K562 (cell line): ENCODE data around the gene EHBP1. TPM values are rescaled to one million over a fixed set of nuclear protein-coding genes. Genes with fewer than 3 reads are reported as not detected.
A peak's percentile ranks its signal among the peaks of the same experiment; 100 is the strongest.

Experiments
- ATAC-seq: fragments of 200-7000 bp; cut with Tn5 transposase; 3 replicates; pipeline ENCODE4 v1.9.1; 2020; ENCODE audit warnings: moderate library complexity
- BruUV-seq: library from RNA; stranded (reverse); fragments of 400-500 nt; replicated peaks from 2 replicates; lab custom pipeline; 2021; lab: Mats Ljungman, UMichigan
- CTCF ChIA-PET: fragments of 300-600 bp; formaldehyde crosslinking; extraction: SDS; loops from one replicate; lab custom pipeline; 2021; ENCODE audit warnings: low intra/inter-chr PET ratio; lab: Yijun Ruan, JAX
- POLR2A ChIA-PET: fragments of 300-600, 350-650 bp; sonication (Branson Sonifier 250); formaldehyde crosslinking; extraction: SDS; loops from one replicate; lab custom pipeline; 2021; ENCODE audit warnings: antibody characterized with exemption, inconsistent platforms; lab: Yijun Ruan, JAX
- DNase-seq, 4 experiments: peaks; one replicate each; pipeline versions ENCODE4 v3.0.0 to v3.0.0-alpha.2; 2011 to 2018; ENCODE audit warnings: low spot score in 3 of 4, mixed read lengths in 3 of 4; ENCODE audit errors: extremely low read depth in 1 of 4
- FAIRE-seq: peaks from 2 replicates; lab custom pipeline; 2011; peaks lifted over from hg19 to GRCh38; lab: Jason Lieb, UNC
- H2AFZ ChIP-seq: 2 replicates; pipeline ENCODE4 v1.6.0; 2011; ENCODE audit warnings: low read depth, low read length, control low read depth, inconsistent platforms
- H3K27ac ChIP-seq: fragments of 200-600 bp; 3 replicates; pipeline ENCODE4 v1.8.0; 2011; ENCODE audit warnings: low read depth, mild to moderate bottlenecking, control low read depth, inconsistent platforms, low read length, moderate library complexity, mixed read lengths; ENCODE audit errors: extremely low read depth
- H3K27me3 ChIP-seq, 2 experiments: fragments of 300-600 bp in 1 of 2; 2 replicates in 1 of 2; 3 replicates in 1 of 2; pipeline versions ENCODE4 v1.6.0 to v1.8.0; 2011; ENCODE audit warnings: inconsistent platforms in 2 of 2, low read length in 2 of 2, mild to moderate bottlenecking in 1 of 2, mixed read lengths in 1 of 2, moderate library complexity in 1 of 2; ENCODE audit not compliant: control insufficient read depth in 2 of 2, insufficient read depth in 2 of 2
- H3K36me3 ChIP-seq: fragments of 300-600 bp; 3 replicates; pipeline ENCODE4 v1.8.0; 2011; ENCODE audit warnings: mild to moderate bottlenecking, low read length, inconsistent platforms; ENCODE audit not compliant: control insufficient read depth, insufficient read depth
- H3K4me1 ChIP-seq, 2 experiments: fragments of 200-600 bp in 1 of 2; replicated peaks in 1 of 2; 2 replicates in 1 of 2; 3 replicates in 1 of 2; pipeline versions ENCODE4 v1.5.1 to v1.8.0; 2011; ENCODE audit warnings: inconsistent platforms in 2 of 2, low read length in 2 of 2, mild to moderate bottlenecking in 1 of 2, mixed read lengths in 1 of 2, moderate library complexity in 1 of 2; ENCODE audit not compliant: control insufficient read depth in 2 of 2, insufficient read depth in 2 of 2
- H3K4me2 ChIP-seq: 2 replicates; pipeline ENCODE4 v1.6.1; 2011; ENCODE audit warnings: low read length, control low read depth, inconsistent platforms, mixed read lengths; ENCODE audit not compliant: insufficient read depth
- H3K4me3 ChIP-seq: fragments of 200-600 bp; sonication (generic), shearing (Covaris generic); 2 replicates; pipeline ENCODE4 v1.5.1; 2016; ENCODE audit warnings: control low read depth, inconsistent platforms
- H3K79me2 ChIP-seq: fragments of 200-600 bp; 3 replicates; pipeline ENCODE4 v1.8.0; 2011; ENCODE audit warnings: low read length, inconsistent platforms; ENCODE audit not compliant: control insufficient read depth, insufficient read depth
- H3K9ac ChIP-seq, 2 experiments: 2 replicates each; pipeline versions ENCODE4 v1.6.0 to v1.6.1; 2011; ENCODE audit warnings: low read depth in 2 of 2, low read length in 2 of 2, control low read depth in 1 of 2, inconsistent platforms in 1 of 2, mild to moderate bottlenecking in 1 of 2, mixed read lengths in 1 of 2; ENCODE audit not compliant: insufficient read depth in 1 of 2
- H3K9me1 ChIP-seq: one replicate; pipeline ENCODE4 v1.6.0; 2011; ENCODE audit warnings: inconsistent platforms, mild to moderate bottlenecking, low read length, moderate library complexity; ENCODE audit not compliant: control insufficient read depth, insufficient read depth
- H3K9me3 ChIP-seq: replicated peaks from 2 replicates; pipeline ENCODE4 v1.5.1; 2011; ENCODE audit warnings: low read depth, low read length, inconsistent platforms; ENCODE audit not compliant: control insufficient read depth, insufficient read depth
- H4K20me1 ChIP-seq: replicated peaks from 2 replicates; pipeline ENCODE4 v1.6.1; 2011; ENCODE audit warnings: low read length, inconsistent platforms, mixed read lengths; ENCODE audit not compliant: control insufficient read depth, insufficient read depth
- C11orf30 ChIP-seq: fragments of 450-650 bp; IDR thresholded peaks from 2 replicates; pipeline ENCODE4 v1.6.1; 2016; ENCODE audit warnings: low read depth, mild to moderate bottlenecking
- CBFA2T2 ChIP-seq: fragments of 450-650 bp; conservative IDR thresholded peaks from 2 replicates; pipeline ENCODE4 v1.6.1; 2017; ENCODE audit warnings: mild to moderate bottlenecking
- DNMT1 ChIP-seq: fragments of 450-650 bp; IDR thresholded peaks from 2 replicates; pipeline ENCODE4 v1.6.1; 2016; ENCODE audit warnings: antibody characterized with exemption, mild to moderate bottlenecking
- FUS ChIP-seq: fragments of 200-400 bp; formaldehyde crosslinking; optimal IDR thresholded peaks from 2 replicates; pipeline ENCODE3; 2017; ENCODE audit warnings: low read depth, low read length
- GTF2A2 ChIP-seq: IDR thresholded peaks from 2 replicates; pipeline ENCODE4 v1.6.1; 2016; ENCODE audit warnings: mild to moderate bottlenecking, missing genetic modification characterization, missing compliant biosample characterization
- NR4A1 ChIP-seq, 2 experiments: fragments of 250-450 bp in 1 of 2; fragments of 450-650 bp in 1 of 2; sonication (Bioruptor Pico) in 1 of 2; IDR thresholded peaks; 2 replicates each; pipeline versions ENCODE4 v1.4.0 to v1.6.1; 2016 to 2020; ENCODE audit warnings: mild to moderate bottlenecking in 2 of 2, missing compliant biosample characterization in 1 of 2, missing genetic modification characterization in 1 of 2, moderate library complexity in 1 of 2
- POLR3G ChIP-seq: IDR thresholded peaks from 2 replicates; pipeline ENCODE4 v1.6.1; 2011; ENCODE audit not compliant: insufficient read length, insufficient replicate concordance; ENCODE audit errors: extremely low read depth
- RB1 ChIP-seq: fragments of 450-650 bp; IDR thresholded peaks from 2 replicates; pipeline ENCODE4 v1.6.1; 2017; ENCODE audit warnings: low read depth, mild to moderate bottlenecking
- SREBF2 ChIP-seq: sonication (generic); formaldehyde crosslinking; IDR thresholded peaks from 2 replicates; pipeline ENCODE4 v1.4.0; 2020; ENCODE audit warnings: mild to moderate bottlenecking, missing genetic modification reagents
- ZBTB7A ChIP-seq: IDR thresholded peaks from 2 replicates; pipeline ENCODE4 v1.6.1; 2011; ENCODE audit warnings: low read depth, mild to moderate bottlenecking, low read length, moderate library complexity, borderline replicate concordance; ENCODE audit not compliant: control insufficient read depth
- ZFPM2 ChIP-seq: fragments of 250-450 bp; sonication (Bioruptor Pico); IDR thresholded peaks from 2 replicates; pipeline ENCODE4 v1.5.1; 2022; ENCODE audit warnings: mild to moderate bottlenecking
- ZNF316 ChIP-seq: fragments of 450-650 bp; IDR thresholded peaks from 2 replicates; pipeline ENCODE4 v1.6.1; 2016
- WGBS: fragments of 100-300 bp; shearing (Covaris generic); methylation state at CpG from one replicate; pipeline ENCODE4 v1.1.6; 2016; ENCODE audit warnings: low coverage, mixed read lengths; ENCODE audit not compliant: insufficient coverage; ENCODE audit errors: missing lambda C conversion rate; 5-methylcytosine and 5-hydroxymethylcytosine counted together
- in situ Hi-C: fragments of 300-500 bp; cut with MboI; formaldehyde crosslinking; loops from 4 replicates; pipeline ENCODE4 v1.15.0; 2018; ENCODE audit warnings: inconsistent platforms, mixed read lengths
- intact Hi-C: fragments of 100-400 bp; cut with micrococcal nuclease; formaldehyde crosslinking; loops from 2 replicates; pipeline ENCODE4 v1.14.2; 2022
- polyA plus RNA-seq, 8 experiments: library from polyadenylated mRNA; depleted of rRNA in 4 of 8; stranded (reverse) in 5 of 8; unstranded in 3 of 8; fragments of >200 nt; fragmentation: Nextera tagmentation in 2 of 8; fragmentation: Illumina TruSeq in 1 of 8; extraction: Ambion mirVana in 2 of 8; extraction: Trizol in 1 of 8; gene quantifications; 2 replicates each; pipeline versions ENCODE4 v1.2.1 to v1.2.3, GENCODE V29; 2011 to 2014; ENCODE audit warnings: inconsistent platforms in 1 of 8, missing spikeins in 1 of 8
- total RNA-seq, 7 experiments: library from RNA; depleted of rRNA in 6 of 7; stranded (reverse); fragments of >200 nt in 6 of 7; fragmentation: Illumina TruSeq in 2 of 7; extraction: Trizol in 2 of 7; gene quantifications; 2 replicates each; pipeline versions ENCODE4 v1.2.1 to v1.2.3, GENCODE V29; 2011 to 2021; ENCODE audit warnings: low replicate concordance in 1 of 7
- TF ChIP-seq, protein P1 (sequence below): fragments of 450-650 bp; formaldehyde crosslinking; IDR thresholded peaks from 2 replicates; pipeline ENCODE4 v1.4.0; 2020; ENCODE audit warnings: mild to moderate bottlenecking, moderate library complexity

EHBP1 gene
- total and polyA plus RNA-seq, 9 of the 15 experiments (the other 6 are each of a cell fraction or from before 2014, with no cell fraction given): 8.9 to 26.6 (median 19.3) TPM

- no peak overlapping the region for H3K4me2 ChIP-seq
- no peaks in the 10 kb centered on the region for H3K79me2 ChIP-seq
- no peak for FAIRE-seq
- CTCF ChIA-PET: no interaction called here
- H4K20me1 ChIP-seq: no peaks in the 10 kb centered on the region
- WGBS: 0% methylated on average over 2 of the region's 2 CpGs
- no peaks in the 10 kb centered on the region for H3K9me3 ChIP-seq
- no peak overlapping the region for H2AFZ ChIP-seq
- H3K27ac ChIP-seq: no peak overlapping the region
- in situ Hi-C loops: no loop called here
- H3K9me1 ChIP-seq: no peaks in the 10 kb centered on the region
- no peak overlapping the region for H3K9ac ChIP-seq
- H3K4me1 ChIP-seq: no peaks in the 10 kb centered on the region
- no TSS peak for BruUV-seq
- H3K27me3 ChIP-seq: peaks cover 0 to 7% of the 10 kb centered on the region in 2 experiments
- no peaks in the 10 kb centered on the region for H3K36me3 ChIP-seq
- no peak for ATAC-seq
- intact Hi-C loops: no loop called here
- no peak for DNase-seq
- H3K4me3 ChIP-seq: no peak overlapping the region
- POLR2A ChIA-PET: no interaction called here
- TF ChIP-seq ZBTB7A (no peak), DNMT1 (no peak), RB1 (no peak), CBFA2T2 (no peak), NR4A1 (CRISPR knock-in tag; IDR thresholded peaks at IDR 0.05) (no peak), NR4A1 (tag; IDR thresholded peaks at IDR 0.05) (no peak), SREBF2 (CRISPR knock-in tag) (no peak), ZFPM2 (CRISPR knock-in tag) (no peak), C11orf30 (peak; percentile 55), ZNF316 (peak; percentile 68), GTF2A2 (tag) (no peak), POLR3G (no peak), FUS (no peak)
- TF ChIP-seq, protein P1, sequence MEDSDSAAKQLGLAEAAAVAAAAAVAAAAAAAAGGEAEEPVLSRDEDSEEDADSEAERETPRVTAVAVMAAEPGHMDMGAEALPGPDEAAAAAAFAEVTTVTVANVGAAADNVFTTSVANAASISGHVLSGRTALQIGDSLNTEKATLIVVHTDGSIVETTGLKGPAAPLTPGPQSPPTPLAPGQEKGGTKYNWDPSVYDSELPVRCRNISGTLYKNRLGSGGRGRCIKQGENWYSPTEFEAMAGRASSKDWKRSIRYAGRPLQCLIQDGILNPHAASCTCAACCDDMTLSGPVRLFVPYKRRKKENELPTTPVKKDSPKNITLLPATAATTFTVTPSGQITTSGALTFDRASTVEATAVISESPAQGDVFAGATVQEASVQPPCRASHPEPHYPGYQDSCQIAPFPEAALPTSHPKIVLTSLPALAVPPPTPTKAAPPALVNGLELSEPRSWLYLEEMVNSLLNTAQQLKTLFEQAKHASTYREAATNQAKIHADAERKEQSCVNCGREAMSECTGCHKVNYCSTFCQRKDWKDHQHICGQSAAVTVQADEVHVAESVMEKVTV: no peak
Measured at GRCh38 chr2:62662131-62662530, 43.4 kb upstream of the EHBP1 start.
